Hippocampal formation (tissue), 2 donors: ENCODE measurements around the gene SMIM41.

Experiments used
- DNase-seq, 2 donors: peaks; one replicate each; lab custom pipeline; 2025; lab: John Stamatoyannopoulos, UW

Gene SMIM41

GRCh38 chr12:52063082-52063924 is 16.2 kb upstream of the SMIM41 start:
- DNase-seq = peak in 1 of 2 donors; percentile 35

GRCh38 chr12:52063981-52064649 is 15.4 kb upstream of the SMIM41 start:
- no peak for DNase-seq

- no peak for DNase-seq
These were observed 13.0 kb upstream of the SMIM41 start for GRCh38 chr12:52066346-52067080.

- no peak for DNase-seq
These were observed 12.5 kb upstream of the SMIM41 start for GRCh38 chr12:52067081-52067374.

- peak; percentile 91 to 94 for DNase-seq
These were observed 9.9 kb upstream of the SMIM41 start, which contains the start of gene ATG101 for GRCh38 chr12:52069327-52070184. TSS of gene ATG101 (plus strand) at chr12:52069978. CDS start at chr12:52073651, 3,673 bp downstream.

- DNase-seq = no peak
These were observed 9.1 kb upstream of the SMIM41 start for GRCh38 chr12:52070185-52070925.

- no peak for DNase-seq
These were observed 5.7 kb upstream of the SMIM41 start for GRCh38 chr12:52073531-52074381.

- DNase-seq = no peak
These were observed 4.4 kb upstream of the SMIM41 start for GRCh38 chr12:52074971-52075724.

GRCh38 chr12:52076811-52077210 is 2.7 kb upstream of the SMIM41 start:
- DNase-seq = no peak

GRCh38 chr12:52078276-52078675 is 1.2 kb upstream of the SMIM41 start:
- DNase-seq = no peak

GRCh38 chr12:52080403-52081251 is 1.1 kb downstream of the SMIM41 start:
- DNase-seq = no peak

GRCh38 chr12:52081263-52081733 is 1.8 kb downstream of the SMIM41 start:
- no peak for DNase-seq

GRCh38 chr12:52082026-52082668 is 2.6 kb downstream of the SMIM41 start:
- DNase-seq = no peak

GRCh38 chr12:52082669-52082987 is 3.1 kb downstream of the SMIM41 start:
- no peak for DNase-seq

- DNase-seq = peak in 1 of 2 donors; percentile 25
These were observed 3.6 kb downstream of the SMIM41 start for GRCh38 chr12:52082988-52083637.

GRCh38 chr12:52083638-52083996 is 4.1 kb downstream of the SMIM41 start:
- no peak for DNase-seq

GRCh38 chr12:52084491-52085231 is 5.2 kb downstream of the SMIM41 start:
- no peak for DNase-seq
